ENCODE measurements around the gene SCAMP5. TPM values are rescaled to one million over a fixed set of nuclear protein-coding genes. Genes with fewer than 3 reads are reported as not detected.

The SCAMP5 gene
- 4.8 TPM for polyA plus RNA-seq (ENCODE audit: insufficient read length)

- peak; percentile 88 for DNase-seq (ENCODE audit: low read depth)
Measured at GRCh38 chr15:74995182-74995778, at the start of gene SCAMP5. Gene SCAMP5 (plus strand): TSS chr15:74995563. CDS start chr15:75011840, 16,277 bp downstream.

- peak; percentile 52 for DNase-seq (ENCODE audit: low read depth)
Measured at GRCh38 chr15:74950078-74950908, 45.1 kb upstream of the SCAMP5 start.

- DNase-seq (ENCODE audit: low read depth), result no peak
Measured at GRCh38 chr15:74951006-74951405, 44.4 kb upstream of the SCAMP5 start.

- no peak for DNase-seq (ENCODE audit: low read depth)
Measured at GRCh38 chr15:74954515-74954914, 40.8 kb upstream of the SCAMP5 start.

- no peak for DNase-seq (ENCODE audit: low read depth)
Measured at GRCh38 chr15:74955017-74955416, 40.3 kb upstream of the SCAMP5 start.

GRCh38 chr15:74955796-74956647 is 39.3 kb upstream of the SCAMP5 start:
- DNase-seq (ENCODE audit: low read depth), result no peak

GRCh38 chr15:74956648-74957475 is 38.5 kb upstream of the SCAMP5 start, which contains the start of gene RPP25:
Gene RPP25 (minus strand): TSS chr15:74956772. CDS start chr15:74956583, 189 bp downstream.
- DNase-seq (ENCODE audit: low read depth), result no peak

- no peak for DNase-seq (ENCODE audit: low read depth)
Measured at GRCh38 chr15:74957476-74958035, 37.8 kb upstream of the SCAMP5 start.

GRCh38 chr15:74958320-74958907 is 36.9 kb upstream of the SCAMP5 start:
- DNase-seq (ENCODE audit: low read depth), result no peak

GRCh38 chr15:74958908-74959585 is 36.3 kb upstream of the SCAMP5 start:
- no peak for DNase-seq (ENCODE audit: low read depth)

GRCh38 chr15:74959586-74959939 is 35.8 kb upstream of the SCAMP5 start:
- no peak for DNase-seq (ENCODE audit: low read depth)

- DNase-seq (ENCODE audit: low read depth), result no peak
Measured at GRCh38 chr15:74960286-74960685, 35.1 kb upstream of the SCAMP5 start.

- DNase-seq (ENCODE audit: low read depth), result no peak
Measured at GRCh38 chr15:74960995-74961588, 34.3 kb upstream of the SCAMP5 start.

- DNase-seq (ENCODE audit: low read depth), result no peak
Measured at GRCh38 chr15:74961616-74962015, 33.7 kb upstream of the SCAMP5 start.

- DNase-seq (ENCODE audit: low read depth), result no peak
Measured at GRCh38 chr15:74962219-74962618, 33.1 kb upstream of the SCAMP5 start.

- no peak for DNase-seq (ENCODE audit: low read depth)
Measured at GRCh38 chr15:74962671-74963070, 32.7 kb upstream of the SCAMP5 start.

- DNase-seq (ENCODE audit: low read depth), result no peak
Measured at GRCh38 chr15:74963213-74963612, 32.1 kb upstream of the SCAMP5 start.

- DNase-seq (ENCODE audit: low read depth), result no peak
Measured at GRCh38 chr15:74964794-74965193, 30.6 kb upstream of the SCAMP5 start.

- DNase-seq (ENCODE audit: low read depth), result no peak
Measured at GRCh38 chr15:74967670-74968069, 27.7 kb upstream of the SCAMP5 start.

GRCh38 chr15:74976159-74976558 is 19.2 kb upstream of the SCAMP5 start:
- no peak for DNase-seq (ENCODE audit: low read depth)

Data from forelimb muscle (tissue), 1 donor.